NCI-H1694 treated with DMSO at 0.1 percent for 48 hours (cell line): ENCODE data around the gene HAS3.

Experiments
- DNase-seq: peaks from one replicate; lab custom pipeline; 2025; lab: John Stamatoyannopoulos, UW

Gene HAS3

GRCh38 chr16:69089091-69089910 lies 16.2 kb upstream of the HAS3 start:
- peak; percentile 61 for DNase-seq

DNA sequence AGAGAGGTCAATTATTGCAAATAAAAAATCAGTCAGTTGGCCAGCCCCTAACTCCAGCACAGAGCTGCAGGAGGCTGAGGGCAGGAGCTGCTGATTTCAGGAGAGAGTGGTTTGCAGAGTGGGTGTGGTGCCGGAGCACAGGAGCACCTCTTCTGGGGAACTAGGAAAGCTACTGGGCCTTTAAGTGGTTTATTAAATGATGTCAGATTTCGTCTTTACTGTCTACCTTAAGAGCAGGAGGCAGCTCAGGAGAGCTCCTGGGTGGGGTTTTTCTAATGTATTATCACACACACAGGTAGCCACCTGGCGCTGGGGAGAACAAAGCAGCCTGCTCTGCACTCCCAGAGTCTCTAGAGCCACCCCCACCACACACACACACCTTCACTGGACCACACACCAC lies 11.5 kb upstream of the HAS3 start:
- no peak for DNase-seq

DNA sequence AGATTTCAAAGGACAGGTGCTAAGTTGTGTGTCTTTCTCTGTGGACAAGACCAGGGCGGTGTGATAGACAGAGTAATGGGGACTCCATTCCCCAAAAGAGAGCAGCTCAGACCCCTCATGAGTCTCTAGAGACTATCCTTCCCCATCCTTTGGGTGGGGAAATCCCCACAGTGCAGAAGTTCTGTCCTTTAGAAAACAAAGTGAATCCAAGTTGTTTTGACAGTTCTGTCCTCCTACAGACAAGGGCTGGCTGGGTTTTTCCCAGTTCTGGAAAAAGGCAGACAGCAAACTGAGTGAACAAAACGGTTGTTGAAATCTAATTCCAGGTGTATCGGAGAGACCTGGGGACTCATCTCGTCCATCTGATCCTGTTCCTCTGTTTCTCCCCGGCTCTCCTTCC lies 11.0 kb upstream of the HAS3 start:
- DNase-seq, result no peak

DNA sequence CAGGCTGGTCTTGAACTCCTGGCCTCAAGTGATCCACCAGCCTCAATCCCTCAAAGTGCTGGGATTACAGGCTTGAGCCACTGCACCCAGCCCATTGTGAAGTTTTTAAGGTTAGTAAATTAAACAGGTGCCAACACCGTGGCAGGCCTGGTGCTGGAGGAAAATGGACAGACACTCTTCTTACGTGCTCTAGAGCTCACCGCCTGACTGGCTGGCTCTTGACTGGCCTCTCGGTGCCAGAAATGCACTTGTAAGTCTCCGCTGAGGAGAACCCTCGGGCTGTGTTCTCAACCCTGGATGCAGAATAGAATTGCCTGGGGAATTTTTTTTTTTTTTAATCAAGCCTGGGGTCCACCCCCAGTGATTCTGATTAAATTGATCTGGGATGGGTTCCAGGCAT lies 10.3 kb upstream of the HAS3 start:
- no peak for DNase-seq

GRCh38 chr16:69100071-69100691 lies 5.3 kb upstream of the HAS3 start:
- DNase-seq, result no peak

GRCh38 chr16:69106491-69107315 lies 1.2 kb downstream of the HAS3 start:
- no peak for DNase-seq

GRCh38 chr16:69107316-69107962 lies 2.0 kb downstream of the HAS3 start:
- no peak for DNase-seq

- no peak for DNase-seq
These were observed 2.8 kb downstream of the HAS3 start for GRCh38 chr16:69108064-69108904.

DNA sequence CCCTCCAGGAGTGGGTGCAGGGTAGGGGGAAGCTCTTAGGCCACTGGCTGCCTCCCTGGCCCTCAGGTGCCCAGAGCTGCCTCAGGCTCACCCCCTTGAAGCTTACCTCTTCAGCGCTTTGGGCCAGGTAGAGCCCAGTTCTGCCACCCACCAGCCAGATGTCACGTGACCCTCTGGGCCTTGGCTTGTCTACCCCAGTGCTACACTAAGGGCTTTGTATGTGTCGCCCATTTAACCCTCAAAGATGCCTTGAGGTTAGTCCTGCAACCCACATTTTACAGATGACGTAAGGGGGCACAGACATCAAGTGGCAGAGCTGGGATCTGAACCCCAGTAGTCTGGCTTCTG lies 3.4 kb downstream of the HAS3 start:
- DNase-seq, result no peak

DNA sequence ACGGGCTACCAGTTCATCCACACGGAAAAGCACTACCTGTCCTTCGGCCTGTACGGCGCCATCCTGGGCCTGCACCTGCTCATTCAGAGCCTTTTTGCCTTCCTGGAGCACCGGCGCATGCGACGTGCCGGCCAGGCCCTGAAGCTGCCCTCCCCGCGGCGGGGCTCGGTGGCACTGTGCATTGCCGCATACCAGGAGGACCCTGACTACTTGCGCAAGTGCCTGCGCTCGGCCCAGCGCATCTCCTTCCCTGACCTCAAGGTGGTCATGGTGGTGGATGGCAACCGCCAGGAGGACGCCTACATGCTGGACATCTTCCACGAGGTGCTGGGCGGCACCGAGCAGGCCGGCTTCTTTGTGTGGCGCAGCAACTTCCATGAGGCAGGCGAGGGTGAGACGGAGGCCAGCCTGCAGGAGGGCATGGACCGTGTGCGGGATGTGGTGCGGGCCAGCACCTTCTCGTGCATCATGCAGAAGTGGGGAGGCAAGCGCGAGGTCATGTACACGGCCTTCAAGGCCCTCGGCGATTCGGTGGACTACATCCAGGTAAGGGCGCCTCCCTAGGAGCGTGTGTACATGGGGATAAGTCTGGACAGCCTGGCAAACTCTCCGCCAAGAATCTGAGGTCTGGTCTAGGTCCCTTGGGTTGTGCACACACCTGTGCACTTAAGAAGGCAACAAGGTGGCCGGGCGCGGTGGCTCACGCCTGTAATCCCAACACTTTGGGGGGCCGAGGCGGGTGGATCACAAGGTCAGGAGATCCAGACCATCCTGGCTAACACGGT lies 4.2 kb downstream of the HAS3 start:
- no peak for DNase-seq

DNA sequence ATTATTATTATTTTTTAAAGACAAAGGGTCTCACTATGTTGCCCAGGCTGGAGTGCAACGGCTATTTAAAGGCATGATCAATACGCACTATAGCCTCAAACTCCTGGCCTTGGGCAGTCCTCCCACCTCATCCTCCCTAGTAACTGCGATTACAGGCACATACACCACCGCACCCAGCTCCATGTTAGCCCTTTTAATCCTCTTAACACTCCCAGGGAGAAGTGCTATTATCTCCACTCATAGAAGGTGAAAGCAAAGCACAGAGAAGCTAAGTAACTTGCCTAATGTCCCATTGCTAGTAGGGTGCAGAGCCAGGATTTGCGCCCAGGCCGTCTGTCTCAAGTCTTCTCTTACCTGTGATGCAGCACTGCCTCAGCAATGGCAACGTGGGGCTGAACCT lies 5.0 kb downstream of the HAS3 start:
- no peak for DNase-seq

DNA sequence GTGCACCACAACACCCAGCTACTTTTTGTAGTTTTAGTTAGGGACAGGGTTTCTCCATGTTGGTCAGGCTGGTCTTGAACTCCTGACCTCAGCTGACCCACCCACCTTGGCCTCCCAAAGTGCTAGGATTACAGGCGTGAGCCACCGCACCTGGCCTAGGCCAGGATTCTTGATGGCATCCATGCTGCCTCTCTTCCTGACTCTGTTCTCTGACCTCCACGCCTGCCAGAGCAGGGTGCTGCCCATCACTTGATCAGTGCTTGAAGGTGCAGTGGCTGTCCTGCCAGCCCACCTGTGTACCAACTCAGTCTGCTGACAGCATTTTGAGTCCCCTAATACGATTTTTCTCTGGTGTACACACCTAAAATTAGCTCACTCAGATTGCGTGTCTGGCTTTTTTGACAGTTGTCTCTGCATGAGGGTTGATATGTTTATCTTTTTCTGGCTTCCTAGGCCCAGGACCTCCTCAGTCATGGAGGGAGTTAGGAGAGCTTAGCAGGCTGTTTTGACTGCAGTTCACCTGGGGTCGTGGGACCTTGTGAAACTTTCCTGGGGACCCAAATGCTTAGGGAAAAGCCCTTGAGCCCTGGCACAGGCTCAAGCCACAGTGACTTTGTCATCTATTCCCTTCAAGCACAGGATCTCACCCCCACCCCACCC lies 5.9 kb downstream of the HAS3 start:
- no peak for DNase-seq

- DNase-seq, result no peak
These were observed 6.4 kb downstream of the HAS3 start for GRCh38 chr16:69111876-69112230.

DNA sequence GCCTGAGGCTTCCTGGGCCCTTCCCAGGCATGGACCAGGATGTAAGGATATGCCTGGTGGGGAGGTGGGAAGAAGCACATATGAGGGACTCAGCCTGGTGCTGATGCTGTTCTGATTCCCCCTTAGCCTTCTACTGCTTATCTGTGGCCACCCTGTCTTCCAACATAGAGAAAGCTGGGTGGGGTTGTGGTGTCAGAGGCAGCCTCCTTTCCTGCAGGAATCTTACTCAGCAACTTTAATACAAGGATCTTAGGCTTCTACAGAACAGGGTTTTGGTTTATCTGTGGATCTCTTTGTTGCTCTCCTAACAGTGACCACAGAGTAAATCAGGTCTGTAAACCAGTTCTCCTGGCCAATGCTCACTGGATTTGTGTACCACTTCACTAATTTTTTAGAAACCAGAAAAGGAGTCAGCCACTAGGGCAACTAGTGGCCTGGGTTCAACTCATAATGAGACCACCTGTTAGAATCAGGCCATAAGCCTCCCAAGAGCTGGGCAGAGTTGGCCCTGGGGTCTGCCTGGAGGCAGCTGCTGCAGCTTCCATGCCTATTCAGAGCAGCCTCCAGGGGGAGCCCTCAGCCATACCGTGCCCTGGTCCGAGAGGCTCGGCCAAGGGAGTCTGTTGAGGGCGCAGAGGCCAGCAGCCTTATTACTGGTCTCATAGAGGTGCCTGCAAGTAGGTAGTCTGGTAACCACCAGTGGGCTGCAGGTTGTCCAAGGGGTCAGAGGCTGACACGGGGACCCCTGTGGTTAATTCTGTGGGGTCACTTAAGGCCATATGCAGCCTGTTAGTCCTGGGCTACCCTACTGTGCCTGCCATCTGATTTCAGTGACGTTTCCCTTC lies 7.1 kb downstream of the HAS3 start:
- peak; percentile 13 for DNase-seq

DNA sequence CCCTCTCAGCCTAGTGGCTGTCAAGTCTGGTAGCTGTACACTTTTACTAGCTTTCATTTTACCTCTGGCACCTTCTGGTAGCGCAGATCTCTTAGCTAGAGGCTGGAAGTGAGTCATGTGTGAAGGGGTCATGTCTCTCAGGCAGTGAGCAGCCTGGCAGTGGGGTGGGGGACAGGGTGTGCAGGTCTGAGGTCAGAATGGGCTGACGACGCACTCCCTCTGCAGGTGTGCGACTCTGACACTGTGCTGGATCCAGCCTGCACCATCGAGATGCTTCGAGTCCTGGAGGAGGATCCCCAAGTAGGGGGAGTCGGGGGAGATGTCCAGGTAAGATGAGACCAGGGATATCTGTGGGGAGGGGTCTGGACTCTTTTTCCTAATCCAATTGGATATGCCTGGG lies 7.8 kb downstream of the HAS3 start:
- no peak for DNase-seq

- DNase-seq, result no peak
These were observed 9.0 kb downstream of the HAS3 start for GRCh38 chr16:69114346-69114975.

DNA sequence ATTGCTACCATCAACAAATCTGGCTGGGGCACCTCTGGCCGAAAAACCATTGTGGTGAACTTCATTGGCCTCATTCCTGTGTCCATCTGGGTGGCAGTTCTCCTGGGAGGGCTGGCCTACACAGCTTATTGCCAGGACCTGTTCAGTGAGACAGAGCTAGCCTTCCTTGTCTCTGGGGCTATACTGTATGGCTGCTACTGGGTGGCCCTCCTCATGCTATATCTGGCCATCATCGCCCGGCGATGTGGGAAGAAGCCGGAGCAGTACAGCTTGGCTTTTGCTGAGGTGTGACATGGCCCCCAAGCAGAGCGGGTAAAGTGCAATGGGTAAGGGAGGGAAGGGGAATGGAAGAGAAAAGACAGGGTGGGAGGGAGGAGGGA lies 9.5 kb downstream of the HAS3 start:
- DNase-seq, result no peak

GRCh38 chr16:69115361-69115760 lies 9.9 kb downstream of the HAS3 start:
- DNase-seq, result no peak

DNA sequence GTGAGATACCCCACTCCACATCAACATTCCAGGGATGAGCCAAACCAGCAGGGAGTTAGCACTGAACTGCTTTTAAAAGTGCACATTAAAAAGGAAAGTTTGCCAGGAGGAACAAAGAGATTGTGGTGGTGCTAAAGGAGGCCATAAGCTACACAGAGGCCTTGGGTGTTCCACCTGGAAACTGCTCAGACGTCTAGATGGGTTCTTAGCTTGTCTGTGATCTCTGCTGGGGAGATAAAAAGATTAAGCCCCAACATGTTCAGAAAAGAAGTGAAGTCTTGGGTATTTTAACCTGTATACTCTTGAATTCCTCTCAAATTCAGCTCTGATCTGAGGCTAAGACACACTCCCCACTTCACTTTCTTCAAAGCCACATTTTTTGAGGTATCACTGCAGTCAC lies 10.4 kb downstream of the HAS3 start:
- no peak for DNase-seq
